PC-9 (cell line): ENCODE data around the gene PER3.

ENCODE experiments used
- EZH2 ChIP-seq: fragments of 200-600 bp; sonication (generic); IDR thresholded peaks from 2 replicates; pipeline ENCODE4 v1.8.0; 2017; ENCODE audit warnings: antibody characterized with exemption, low read depth
- TF ChIP-seq, protein P1 (sequence below): fragments of 200-600 bp; sonication (generic); conservative IDR thresholded peaks from 2 replicates; pipeline ENCODE4 v1.6.1; 2017; ENCODE audit warnings: mixed run types, antibody characterized with exemption, mild to moderate bottlenecking, moderate library complexity

DNA sequence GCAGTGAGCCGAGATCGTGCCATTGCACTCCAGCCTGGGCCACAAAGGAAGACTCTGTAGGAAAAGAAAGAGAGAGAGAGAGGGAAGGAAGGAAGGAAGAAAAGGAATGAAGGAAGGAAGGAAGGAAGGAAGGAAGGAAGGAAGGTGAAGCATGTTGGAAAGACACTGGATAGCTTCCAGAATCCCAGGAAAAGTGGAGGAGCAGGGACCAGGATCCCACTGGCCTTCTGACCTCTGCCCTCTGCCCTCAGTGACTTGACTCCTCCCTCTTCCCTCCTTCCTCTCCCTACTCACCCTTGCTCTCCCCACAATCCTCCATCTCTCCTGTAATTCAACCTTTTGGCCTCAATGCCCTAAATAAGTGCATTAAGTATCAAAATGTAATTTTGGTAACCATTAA lies 72.9 kb downstream of the PER3 start:
- TF ChIP-seq, protein P1, sequence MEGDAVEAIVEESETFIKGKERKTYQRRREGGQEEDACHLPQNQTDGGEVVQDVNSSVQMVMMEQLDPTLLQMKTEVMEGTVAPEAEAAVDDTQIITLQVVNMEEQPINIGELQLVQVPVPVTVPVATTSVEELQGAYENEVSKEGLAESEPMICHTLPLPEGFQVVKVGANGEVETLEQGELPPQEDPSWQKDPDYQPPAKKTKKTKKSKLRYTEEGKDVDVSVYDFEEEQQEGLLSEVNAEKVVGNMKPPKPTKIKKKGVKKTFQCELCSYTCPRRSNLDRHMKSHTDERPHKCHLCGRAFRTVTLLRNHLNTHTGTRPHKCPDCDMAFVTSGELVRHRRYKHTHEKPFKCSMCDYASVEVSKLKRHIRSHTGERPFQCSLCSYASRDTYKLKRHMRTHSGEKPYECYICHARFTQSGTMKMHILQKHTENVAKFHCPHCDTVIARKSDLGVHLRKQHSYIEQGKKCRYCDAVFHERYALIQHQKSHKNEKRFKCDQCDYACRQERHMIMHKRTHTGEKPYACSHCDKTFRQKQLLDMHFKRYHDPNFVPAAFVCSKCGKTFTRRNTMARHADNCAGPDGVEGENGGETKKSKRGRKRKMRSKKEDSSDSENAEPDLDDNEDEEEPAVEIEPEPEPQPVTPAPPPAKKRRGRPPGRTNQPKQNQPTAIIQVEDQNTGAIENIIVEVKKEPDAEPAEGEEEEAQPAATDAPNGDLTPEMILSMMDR, result no peak
- TF ChIP-seq EZH2, result no peak
